ENCODE measurements around the gene S100A4.

S100A4 gene

DNA sequence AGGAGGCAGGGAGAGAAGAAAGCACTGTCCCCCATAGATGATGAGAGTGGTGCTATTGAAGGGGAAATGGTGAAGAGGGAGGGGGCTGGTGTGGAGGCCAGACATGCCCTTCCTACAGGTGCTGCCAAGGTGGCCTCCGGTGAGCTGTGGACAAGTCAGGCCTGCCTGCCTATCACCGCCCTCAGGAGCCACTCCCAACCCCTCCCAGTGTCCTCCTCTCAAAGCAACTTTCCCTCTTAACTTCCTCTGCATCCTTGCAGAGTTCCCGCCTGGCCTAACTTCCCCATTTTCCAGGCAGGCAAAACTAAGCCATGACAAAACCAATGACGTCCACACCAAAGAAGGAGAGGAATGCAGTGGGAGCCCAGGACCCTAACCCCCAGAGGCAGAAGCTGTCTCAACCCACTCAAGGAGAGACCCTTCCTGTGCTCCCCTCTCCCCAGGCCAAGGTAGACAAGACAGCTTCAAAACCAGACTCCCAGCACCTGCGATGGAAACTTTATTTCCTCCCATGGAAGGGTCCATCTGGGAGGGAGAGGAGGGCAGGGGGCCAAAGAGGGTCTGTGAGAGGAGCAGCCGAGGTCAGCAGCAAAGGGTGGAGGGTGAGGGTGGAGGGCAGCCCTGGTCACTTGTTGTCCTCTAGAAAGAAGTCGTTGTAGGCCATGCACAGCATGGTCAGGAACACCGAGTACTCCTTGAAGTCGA lies 8.8 kb downstream of the S100A4 start:
- no peak for DNase-seq (ENCODE audit: low spot score)
- Mint-ChIP-seq H3K4me3 (peak overlapping the region; percentile 96), H3K4me1 (ENCODE audit: low read depth) (peaks cover 65% of the 10 kb centered on the region), H3K27ac (peak overlapping the region; percentile 98), H3K9me3 (no peaks in the 10 kb centered on the region), H3K27me3 (ENCODE audit: low read depth) (no peaks in the 10 kb centered on the region), H3K36me3 (ENCODE audit: low read depth) (peaks cover 35% of the 10 kb centered on the region)

DNA sequence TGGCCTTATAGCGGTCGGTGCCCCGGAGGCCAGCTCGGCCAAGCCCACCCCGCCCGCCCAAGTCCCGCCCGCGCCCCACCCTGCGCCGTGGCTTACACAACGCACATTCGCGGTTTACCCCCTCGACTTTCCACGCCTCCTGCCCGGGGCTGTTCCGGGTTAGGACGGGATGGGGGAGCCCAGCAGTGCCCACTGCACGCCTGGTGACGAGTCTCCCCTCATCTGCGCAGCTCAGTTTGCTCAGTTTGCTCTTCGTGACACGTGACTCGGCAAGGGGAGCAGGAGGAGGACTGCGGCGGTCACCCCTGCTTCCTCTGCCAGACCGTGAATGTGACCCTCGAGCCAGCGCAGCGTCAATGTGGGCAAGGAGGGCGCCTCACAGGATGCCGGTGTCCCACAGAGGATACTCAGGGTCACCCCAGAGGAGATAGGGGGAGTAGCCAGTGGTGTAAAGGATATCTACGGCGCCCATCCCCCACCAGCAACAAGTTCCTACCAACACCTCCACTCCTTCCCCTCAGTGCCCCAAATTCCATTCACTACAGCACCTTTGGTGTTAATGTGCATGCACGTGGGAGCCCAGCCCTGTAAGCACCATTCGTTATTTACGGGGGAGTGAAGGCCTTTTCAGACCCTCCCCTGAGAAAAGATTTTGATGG lies 9.5 kb downstream of the S100A4 start:
- H3K4me3 Mint-ChIP-seq, result peak overlapping the region; percentile 96
- DNase-seq (ENCODE audit: low spot score), result peak; percentile 78

DNA sequence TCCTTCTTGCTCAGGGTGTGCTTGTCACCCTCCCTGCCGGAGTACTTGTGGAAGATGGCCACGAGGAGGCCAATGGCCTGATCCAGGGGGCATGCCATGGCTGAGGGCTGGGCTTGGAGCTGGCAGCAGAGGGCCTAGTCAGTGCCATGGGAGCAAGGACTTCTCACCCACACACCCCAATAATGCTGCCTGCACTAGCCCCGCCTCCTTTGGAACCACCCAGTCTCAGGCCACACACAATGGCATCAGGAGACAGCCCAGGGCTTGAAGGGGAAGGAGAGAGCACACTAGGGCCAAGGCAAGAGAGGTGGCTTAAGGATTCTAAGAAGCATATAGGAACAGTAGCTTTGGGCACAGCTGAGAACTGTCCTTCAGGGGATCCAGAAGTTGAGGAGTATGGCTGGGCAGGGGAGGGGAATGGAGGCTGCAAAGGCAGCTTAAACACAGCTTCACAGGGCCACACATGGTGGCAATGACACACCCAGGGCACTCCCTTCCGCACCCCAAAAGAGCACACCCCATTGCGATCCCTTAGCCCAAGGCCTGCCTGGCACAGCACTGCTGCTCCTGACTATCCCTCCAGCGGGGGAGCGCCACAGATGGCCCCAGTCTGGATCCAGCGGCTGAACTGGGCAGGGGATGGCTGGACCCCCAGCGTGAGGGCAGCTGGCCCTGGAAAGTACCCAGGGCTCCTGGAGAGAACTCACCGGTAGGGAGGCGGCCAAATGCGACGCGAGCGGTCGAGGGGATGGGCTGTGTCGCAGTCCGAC lies 10.2 kb downstream of the S100A4 start, which contains the start of gene S100A6:
TSS of gene S100A6 (minus strand) at position 750 of the 770 bp plus-strand sequence. CDS start at position 98, 652 bp downstream.
- Mint-ChIP-seq H3K9me3 (no peaks in the 10 kb centered on the region), H3K27me3 (ENCODE audit: low read depth) (no peaks in the 10 kb centered on the region), H3K27ac (peak within 1 kb of the TSS; percentile 98), H3K4me3 (peak within 1 kb of the TSS; percentile 96), H3K36me3 (ENCODE audit: low read depth) (peaks cover 33% of the 10 kb centered on the region), H3K4me1 (ENCODE audit: low read depth) (peaks cover 62% of the 10 kb centered on the region)
- peak; percentile 55 for DNase-seq (ENCODE audit: low spot score)

More for the DNA sequence above, 9.5 kb downstream of the S100A4 start:
- Mint-ChIP-seq H3K27ac (peak overlapping the region; percentile 98), H3K27me3 (ENCODE audit: low read depth) (no peaks in the 10 kb centered on the region), H3K9me3 (no peaks in the 10 kb centered on the region), H3K36me3 (ENCODE audit: low read depth) (peaks cover 33% of the 10 kb centered on the region), H3K4me1 (ENCODE audit: low read depth) (peaks cover 65% of the 10 kb centered on the region)

DNA sequence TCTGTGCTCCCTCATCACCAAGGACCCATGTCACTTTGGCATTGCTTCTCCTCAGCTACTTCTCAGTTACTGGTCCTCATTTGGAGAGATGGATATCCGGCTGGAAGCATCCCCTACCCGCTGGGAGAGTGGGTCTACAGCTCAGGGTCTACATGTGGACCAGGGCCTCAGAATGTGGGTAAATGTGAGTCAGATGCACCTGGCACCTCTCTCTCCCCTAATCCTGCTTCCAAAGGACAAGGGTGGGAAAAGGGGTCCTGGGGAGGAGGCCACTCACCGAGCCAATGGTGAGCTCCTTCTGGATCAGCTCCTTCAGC lies 10.7 kb downstream of the S100A4 start:
- no peaks in the 10 kb centered on the region for H3K9me3 Mint-ChIP-seq
- peaks cover 27% of the 10 kb centered on the region for H3K36me3 Mint-ChIP-seq (ENCODE audit: low read depth)
- H3K27ac Mint-ChIP-seq, result peak overlapping the region; percentile 94
- no peaks in the 10 kb centered on the region for H3K27me3 Mint-ChIP-seq (ENCODE audit: low read depth)
- no peak for DNase-seq (ENCODE audit: low spot score)
- H3K4me3 Mint-ChIP-seq, result peak overlapping the region; percentile 91
- peaks cover 57% of the 10 kb centered on the region for H3K4me1 Mint-ChIP-seq (ENCODE audit: low read depth)

DNA sequence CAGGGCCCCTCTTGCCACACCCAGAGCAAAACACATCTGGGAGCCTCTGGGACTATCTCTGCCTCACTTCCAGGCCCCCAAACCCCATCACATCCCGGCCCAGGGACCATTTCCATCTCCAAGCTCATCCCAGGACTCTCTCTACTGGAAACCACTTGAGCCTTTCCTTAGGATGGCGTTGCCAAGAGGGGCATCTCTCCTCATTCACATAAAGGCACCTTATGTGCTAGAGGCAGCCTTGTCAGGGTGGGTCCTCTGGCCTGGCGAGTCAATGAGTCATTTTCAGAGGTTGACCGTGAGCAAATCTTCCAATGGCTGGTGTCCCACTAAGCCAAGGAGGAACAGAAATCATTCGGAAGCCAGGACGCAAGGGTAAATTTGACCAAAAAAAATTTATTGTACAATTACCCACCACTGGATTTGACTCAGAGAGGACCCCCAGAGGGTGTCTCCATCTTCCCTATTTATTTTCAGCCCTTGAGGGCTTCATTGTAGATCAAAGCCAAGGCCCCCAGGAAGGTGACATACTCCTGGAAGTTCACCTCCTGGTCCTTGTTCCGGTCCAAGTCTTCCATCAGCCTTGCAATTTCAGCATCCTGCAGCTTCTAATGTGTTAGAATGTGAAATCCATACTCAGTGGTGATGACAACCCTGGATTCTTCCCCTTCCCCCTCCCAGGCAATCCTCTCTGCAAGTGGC lies 11.2 kb downstream of the S100A4 start:
- DNase-seq (ENCODE audit: low spot score), result no peak
- Mint-ChIP-seq H3K36me3 (ENCODE audit: low read depth) (peaks cover 25% of the 10 kb centered on the region), H3K4me3 (peak overlapping the region; percentile 91), H3K27ac (peak overlapping the region; percentile 94), H3K4me1 (ENCODE audit: low read depth) (peaks cover 52% of the 10 kb centered on the region), H3K27me3 (ENCODE audit: low read depth) (no peaks in the 10 kb centered on the region), H3K9me3 (no peaks in the 10 kb centered on the region)

DNA sequence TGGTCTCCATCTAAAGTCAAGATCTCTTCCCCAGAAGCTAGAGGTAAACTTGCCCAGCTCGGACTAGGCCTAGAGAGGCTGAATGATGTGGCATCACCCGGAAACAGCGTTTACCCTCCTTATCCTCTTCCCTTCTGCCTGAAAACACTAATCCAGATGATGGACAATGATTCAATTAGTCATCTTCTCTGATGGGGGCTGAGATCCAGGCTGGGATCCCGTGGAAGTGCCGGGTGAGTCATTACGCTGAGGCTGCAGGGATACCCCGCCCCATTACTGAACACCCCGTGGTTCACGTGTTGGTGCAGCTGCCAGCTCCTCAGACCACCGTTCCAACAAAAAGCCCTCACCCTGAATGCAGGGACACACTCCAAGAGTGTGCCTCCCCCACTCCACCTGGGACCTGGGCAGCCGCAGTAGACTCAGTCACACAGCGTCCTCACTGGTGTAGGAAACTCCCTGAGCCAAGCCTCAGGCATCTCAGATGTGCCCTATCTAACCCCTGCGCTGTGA lies 11.9 kb downstream of the S100A4 start:
- Mint-ChIP-seq H3K36me3 (ENCODE audit: low read depth) (peaks cover 25% of the 10 kb centered on the region), H3K4me3 (peak overlapping the region; percentile 91), H3K4me1 (ENCODE audit: low read depth) (peaks cover 52% of the 10 kb centered on the region), H3K27me3 (ENCODE audit: low read depth) (no peaks in the 10 kb centered on the region), H3K9me3 (no peaks in the 10 kb centered on the region), H3K27ac (peak overlapping the region; percentile 94)
- DNase-seq (ENCODE audit: low spot score), result no peak

DNA sequence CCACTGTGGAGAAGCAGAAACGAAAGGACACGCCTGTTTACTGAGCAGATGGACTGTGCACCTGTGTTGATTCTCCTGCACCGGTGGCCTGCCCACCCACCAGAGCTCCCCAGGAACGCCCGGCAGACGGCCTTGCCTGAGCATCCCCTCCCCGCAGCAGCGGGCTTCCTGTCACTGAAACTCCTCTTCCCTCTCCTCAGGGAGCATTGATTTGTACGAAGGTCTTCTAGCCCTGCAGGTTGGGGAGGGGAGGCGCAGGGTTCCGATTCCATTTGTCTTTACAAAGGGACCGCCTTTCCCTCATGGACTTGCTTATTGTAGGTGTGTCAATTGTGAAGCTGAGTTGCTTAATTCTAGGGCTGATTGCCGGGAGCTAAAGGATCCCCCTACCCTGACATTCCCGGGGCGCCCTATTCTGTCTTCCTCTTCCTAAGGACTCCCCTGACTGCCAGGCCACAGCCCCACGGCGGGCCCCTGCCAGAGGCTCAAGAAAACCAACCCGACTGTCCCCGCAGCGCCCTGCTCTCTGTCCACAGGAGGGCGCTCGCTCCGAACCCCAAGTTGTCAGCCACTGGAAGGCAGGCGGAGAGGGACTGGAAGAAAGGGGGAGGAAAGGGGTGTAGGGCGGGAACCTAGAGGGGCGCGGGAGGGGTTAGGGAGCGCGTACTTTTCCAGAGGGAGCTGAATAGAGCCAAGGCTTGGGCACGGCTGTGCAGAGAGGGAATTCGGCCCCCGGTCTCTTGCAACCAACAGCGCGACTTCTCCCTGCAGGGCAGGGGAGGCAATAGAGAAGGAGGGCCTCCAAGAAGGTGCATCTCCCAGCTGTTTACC lies 12.6 kb downstream of the S100A4 start:
- no peaks in the 10 kb centered on the region for H3K9me3 Mint-ChIP-seq
- H3K27me3 Mint-ChIP-seq (ENCODE audit: low read depth), result no peaks in the 10 kb centered on the region
- peak overlapping the region; percentile 91 for H3K4me3 Mint-ChIP-seq
- peaks cover 25% of the 10 kb centered on the region for H3K36me3 Mint-ChIP-seq (ENCODE audit: low read depth)
- H3K4me1 Mint-ChIP-seq (ENCODE audit: low read depth), result peaks cover 50% of the 10 kb centered on the region
- peak overlapping the region; percentile 94 for H3K27ac Mint-ChIP-seq
- DNase-seq (ENCODE audit: low spot score), result peak; percentile 77

DNA sequence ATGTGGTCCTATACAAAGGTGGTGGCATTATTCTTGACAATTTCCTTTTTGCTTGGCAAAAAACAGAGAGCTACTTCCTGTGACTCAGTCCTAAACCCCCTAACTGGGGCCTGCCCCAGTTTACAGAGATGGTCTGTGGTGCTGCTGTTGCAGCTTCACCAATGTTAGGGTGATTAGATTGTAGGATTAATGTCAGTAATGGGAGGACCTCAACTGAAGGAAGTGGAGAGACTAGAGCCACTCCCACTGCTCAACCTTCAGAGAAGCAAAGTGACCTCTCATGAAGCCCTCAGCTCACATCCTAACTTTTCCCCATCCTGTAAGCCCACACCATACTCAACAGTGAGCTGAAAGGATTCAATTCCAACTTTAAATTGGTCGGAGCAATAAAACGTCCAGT lies 13.4 kb downstream of the S100A4 start:
- peaks cover 50% of the 10 kb centered on the region for H3K4me1 Mint-ChIP-seq (ENCODE audit: low read depth)
- H3K27me3 Mint-ChIP-seq (ENCODE audit: low read depth), result no peaks in the 10 kb centered on the region
- H3K4me3 Mint-ChIP-seq, result peak overlapping the region; percentile 91
- DNase-seq (ENCODE audit: low spot score), result peak; percentile 49
- peaks cover 25% of the 10 kb centered on the region for H3K36me3 Mint-ChIP-seq (ENCODE audit: low read depth)
- peak overlapping the region; percentile 94 for H3K27ac Mint-ChIP-seq
- H3K9me3 Mint-ChIP-seq, result no peaks in the 10 kb centered on the region

DNA sequence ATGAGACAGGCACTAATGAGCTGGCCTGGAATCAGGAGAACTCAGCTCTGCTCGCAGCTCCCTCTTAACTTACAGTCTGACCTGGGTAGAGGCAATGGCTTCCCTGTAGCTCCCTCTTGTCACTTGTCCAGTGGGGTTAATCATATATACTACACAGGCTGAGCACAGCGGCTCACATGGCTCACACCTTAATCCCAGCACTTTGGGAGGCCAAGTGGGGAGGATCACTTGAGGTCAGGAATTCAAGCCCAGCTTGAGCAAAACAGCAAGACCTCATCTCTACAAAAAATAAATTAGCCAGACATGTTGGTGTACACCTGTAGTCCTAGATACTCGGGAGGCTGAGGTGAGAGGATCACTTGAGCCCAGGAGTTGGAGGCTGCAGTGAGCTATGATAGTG lies 14.0 kb downstream of the S100A4 start:
- DNase-seq (ENCODE audit: low spot score), result no peak
- no peaks in the 10 kb centered on the region for H3K9me3 Mint-ChIP-seq
- peaks cover 46% of the 10 kb centered on the region for H3K4me1 Mint-ChIP-seq (ENCODE audit: low read depth)
- H3K36me3 Mint-ChIP-seq (ENCODE audit: low read depth), result peaks cover 25% of the 10 kb centered on the region
- H3K4me3 Mint-ChIP-seq, result peak overlapping the region; percentile 34
- peak overlapping the region; percentile 94 for H3K27ac Mint-ChIP-seq
- no peaks in the 10 kb centered on the region for H3K27me3 Mint-ChIP-seq (ENCODE audit: low read depth)

DNA sequence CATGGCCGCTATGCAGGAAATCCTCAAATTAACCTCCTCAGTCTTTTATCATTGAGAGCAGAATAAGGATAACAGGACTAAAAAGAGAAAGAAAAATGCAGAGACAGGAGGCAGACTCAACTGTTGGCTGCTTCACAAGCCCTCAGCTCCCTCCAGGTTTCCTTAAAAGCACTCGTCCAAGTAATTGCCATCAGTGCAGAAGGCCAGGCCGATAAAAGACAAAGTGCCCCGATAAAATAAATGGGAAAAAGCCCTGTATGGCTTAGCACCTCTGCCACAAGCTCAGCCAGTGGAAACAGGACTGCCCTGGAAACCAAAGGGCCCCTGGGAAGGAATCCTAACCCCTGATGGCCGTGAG lies 17.9 kb downstream of the S100A4 start:
- no peak for DNase-seq (ENCODE audit: low spot score)
- H3K9me3 Mint-ChIP-seq, result no peaks in the 10 kb centered on the region

DNA sequence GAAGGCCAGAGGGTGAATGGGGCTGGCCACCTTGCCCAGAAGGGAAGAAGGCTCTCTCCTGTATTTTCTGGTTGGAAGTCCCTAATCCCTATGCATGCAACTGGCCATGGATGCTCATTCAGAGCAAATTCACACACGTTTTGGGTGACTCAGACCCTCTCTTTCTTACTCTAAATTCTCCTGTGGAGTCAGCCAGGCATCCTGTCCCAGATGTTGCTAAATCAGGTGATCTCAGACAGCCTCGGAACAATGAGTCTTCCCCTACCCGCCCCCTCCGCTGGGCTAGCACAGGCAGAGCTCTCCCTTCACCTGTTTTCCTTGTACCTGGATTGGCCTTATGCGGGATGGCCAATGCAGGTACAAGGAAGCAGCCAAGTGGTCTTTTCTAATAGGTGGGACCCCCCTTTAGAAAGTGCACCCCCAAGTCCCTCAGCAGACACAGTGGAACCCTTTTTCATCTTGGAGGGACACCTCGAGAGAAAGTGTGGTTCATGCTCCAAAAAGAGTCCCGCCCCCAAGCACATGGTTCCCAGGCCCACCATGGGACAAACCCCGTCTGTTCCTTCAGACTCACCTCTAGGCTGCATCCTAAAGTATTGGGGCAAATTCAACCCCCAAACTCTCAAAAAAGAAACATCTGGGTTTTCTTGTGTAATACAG lies 18.5 kb downstream of the S100A4 start:
- H3K9me3 Mint-ChIP-seq, result no peaks in the 10 kb centered on the region
- H3K27ac Mint-ChIP-seq, result no peak overlapping the region
- no peaks in the 10 kb centered on the region for H3K27me3 Mint-ChIP-seq (ENCODE audit: low read depth)
- peaks cover 21% of the 10 kb centered on the region for H3K4me1 Mint-ChIP-seq (ENCODE audit: low read depth)
- H3K4me3 Mint-ChIP-seq, result no peak overlapping the region
- H3K36me3 Mint-ChIP-seq (ENCODE audit: low read depth), result no peaks in the 10 kb centered on the region
- DNase-seq (ENCODE audit: low spot score), result no peak

More for the DNA sequence above, 17.9 kb downstream of the S100A4 start:
- Mint-ChIP-seq H3K36me3 (ENCODE audit: low read depth) (no peaks in the 10 kb centered on the region), H3K27ac (no peak overlapping the region), H3K4me1 (ENCODE audit: low read depth) (peaks cover 21% of the 10 kb centered on the region), H3K4me3 (no peak overlapping the region), H3K27me3 (ENCODE audit: low read depth) (no peaks in the 10 kb centered on the region)

DNA sequence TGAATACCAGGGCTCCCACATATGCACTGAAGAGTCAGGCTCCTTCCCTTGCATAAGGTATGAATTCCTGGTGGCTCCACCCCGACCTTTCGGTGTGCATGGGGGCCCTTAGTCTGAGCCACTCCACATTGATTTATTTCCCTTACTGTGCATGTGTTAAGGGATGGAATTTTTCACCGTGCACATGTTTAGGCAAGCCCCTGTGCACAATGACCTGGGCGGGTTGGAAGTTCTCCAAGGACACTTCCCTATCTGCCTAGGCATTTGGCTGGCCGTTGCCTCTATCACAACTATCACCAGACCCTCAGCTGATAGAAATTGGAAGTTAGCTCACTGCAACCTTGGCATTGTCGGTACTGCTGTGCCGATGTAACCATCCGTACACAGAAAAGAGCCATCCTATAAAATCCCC lies 19.5 kb downstream of the S100A4 start:
- no peaks in the 10 kb centered on the region for H3K36me3 Mint-ChIP-seq (ENCODE audit: low read depth)
- H3K4me1 Mint-ChIP-seq (ENCODE audit: low read depth), result peaks cover 12% of the 10 kb centered on the region
- H3K9me3 Mint-ChIP-seq, result no peaks in the 10 kb centered on the region
- H3K27ac Mint-ChIP-seq, result no peak overlapping the region
- no peak for DNase-seq (ENCODE audit: low spot score)
- H3K4me3 Mint-ChIP-seq, result no peak overlapping the region
- no peaks in the 10 kb centered on the region for H3K27me3 Mint-ChIP-seq (ENCODE audit: low read depth)

Data from T-helper 2 cell treated with Interferon-gamma antibody and Interleukin-4, amounts not matched to agents 5 μg/mL and 100 μg/mL, for 36 hours (primary cell).